A549 treated with CORT108297 at 1 μM for 4 hours (cell line): ENCODE measurements around the gene GLS. TPM values are rescaled to one million over a fixed set of nuclear protein-coding genes. Genes with fewer than 3 reads are reported as not detected.

Source experiments
- total RNA-seq: library from RNA; stranded (reverse); fragments of 200-300 nt; extraction: Qiagen RNA extraction; gene quantifications from 5 replicates; pipeline ENCODE4 v1.2.3, GENCODE V29; 2022

Gene GLS
- 134 to 265 TPM (median 182 TPM) in 5 replicates for total RNA-seq

GRCh38 chr2:190880378-190881083, at the start of gene GLS:
Gene GLS (plus strand): TSS chr2:190880821. CDS start chr2:190881085, 264 bp downstream.

DNA sequence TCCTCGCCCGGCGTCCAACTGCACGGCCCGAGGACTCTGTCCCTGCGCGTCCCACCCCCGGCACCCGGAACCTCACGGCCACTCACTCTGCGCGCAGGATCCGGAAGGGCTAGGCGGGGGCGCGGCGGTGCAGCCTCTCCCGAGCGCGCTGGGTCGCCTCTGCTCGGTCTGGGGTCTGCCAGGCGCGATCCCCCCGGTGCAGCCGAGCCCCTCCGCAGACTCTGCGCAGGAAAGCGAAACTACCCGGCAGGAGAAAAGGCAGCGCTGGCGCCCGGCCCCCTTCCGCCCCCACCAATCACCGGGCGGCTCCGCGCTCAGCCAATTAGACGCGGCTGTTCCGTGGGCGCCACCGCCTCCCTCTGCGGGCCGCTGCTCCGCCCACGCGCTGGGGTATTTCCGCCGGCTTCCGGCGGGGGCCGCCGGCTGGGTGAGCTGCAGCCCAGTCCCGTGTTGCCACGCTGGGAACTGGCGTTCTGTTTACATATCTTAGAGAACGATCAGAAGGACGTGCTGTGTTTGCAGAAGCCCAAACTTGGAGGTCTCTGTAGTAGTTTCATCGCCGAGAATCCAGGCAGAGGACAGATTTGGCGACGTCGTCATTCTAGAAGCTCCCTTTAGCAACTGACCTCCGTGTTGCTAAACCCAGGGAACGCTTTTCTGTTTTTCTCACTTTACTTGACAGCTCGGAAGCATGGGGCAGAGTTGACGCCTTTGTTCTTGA, 133.5 kb downstream of the GLS start, which contains the start of gene STAT1:
TSS of gene STAT1 (minus strand) at position 240 of the 721 bp plus-strand sequence. CDS start 4,168 bp downstream, outside the sequence.

Other genes with a start within 250 kb of the GLS start
- 25.6 to 39.3 TPM (median 36.2 TPM) in 5 replicates for gene NAB1, start 231.7 kb upstream of the GLS start, total RNA-seq
- gene STAT1, start 133.3 kb downstream of the GLS start, total RNA-seq, result 56.4 to 64.2 TPM (median 61.2 TPM) in 5 replicates